K562 treated with DMSO at 1 percent for 48 hours (cell line): ENCODE data around the gene MNT. TPM values are rescaled to one million over a fixed set of nuclear protein-coding genes. Genes with fewer than 3 reads are reported as not detected.

Experiments
- total RNA-seq: library from RNA; unstranded; fragments of 300-600 nt; gene quantifications from 2 replicates; pipeline ENCODE4 v1.2.3, GENCODE V29; 2022; ENCODE audit warnings: low replicate concordance; ENCODE audit errors: extremely low read depth

Gene MNT, protein sequence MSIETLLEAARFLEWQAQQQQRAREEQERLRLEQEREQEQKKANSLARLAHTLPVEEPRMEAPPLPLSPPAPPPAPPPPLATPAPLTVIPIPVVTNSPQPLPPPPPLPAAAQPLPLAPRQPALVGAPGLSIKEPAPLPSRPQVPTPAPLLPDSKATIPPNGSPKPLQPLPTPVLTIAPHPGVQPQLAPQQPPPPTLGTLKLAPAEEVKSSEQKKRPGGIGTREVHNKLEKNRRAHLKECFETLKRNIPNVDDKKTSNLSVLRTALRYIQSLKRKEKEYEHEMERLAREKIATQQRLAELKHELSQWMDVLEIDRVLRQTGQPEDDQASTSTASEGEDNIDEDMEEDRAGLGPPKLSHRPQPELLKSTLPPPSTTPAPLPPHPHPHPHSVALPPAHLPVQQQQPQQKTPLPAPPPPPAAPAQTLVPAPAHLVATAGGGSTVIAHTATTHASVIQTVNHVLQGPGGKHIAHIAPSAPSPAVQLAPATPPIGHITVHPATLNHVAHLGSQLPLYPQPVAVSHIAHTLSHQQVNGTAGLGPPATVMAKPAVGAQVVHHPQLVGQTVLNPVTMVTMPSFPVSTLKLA
- not detected in 2 replicates for total RNA-seq

GRCh38 chr17:2400877-2401425 is at the start of gene MNT:
Gene MNT (minus strand): TSS chr17:2401060. CDS start chr17:2400712, 348 bp downstream.

DNA sequence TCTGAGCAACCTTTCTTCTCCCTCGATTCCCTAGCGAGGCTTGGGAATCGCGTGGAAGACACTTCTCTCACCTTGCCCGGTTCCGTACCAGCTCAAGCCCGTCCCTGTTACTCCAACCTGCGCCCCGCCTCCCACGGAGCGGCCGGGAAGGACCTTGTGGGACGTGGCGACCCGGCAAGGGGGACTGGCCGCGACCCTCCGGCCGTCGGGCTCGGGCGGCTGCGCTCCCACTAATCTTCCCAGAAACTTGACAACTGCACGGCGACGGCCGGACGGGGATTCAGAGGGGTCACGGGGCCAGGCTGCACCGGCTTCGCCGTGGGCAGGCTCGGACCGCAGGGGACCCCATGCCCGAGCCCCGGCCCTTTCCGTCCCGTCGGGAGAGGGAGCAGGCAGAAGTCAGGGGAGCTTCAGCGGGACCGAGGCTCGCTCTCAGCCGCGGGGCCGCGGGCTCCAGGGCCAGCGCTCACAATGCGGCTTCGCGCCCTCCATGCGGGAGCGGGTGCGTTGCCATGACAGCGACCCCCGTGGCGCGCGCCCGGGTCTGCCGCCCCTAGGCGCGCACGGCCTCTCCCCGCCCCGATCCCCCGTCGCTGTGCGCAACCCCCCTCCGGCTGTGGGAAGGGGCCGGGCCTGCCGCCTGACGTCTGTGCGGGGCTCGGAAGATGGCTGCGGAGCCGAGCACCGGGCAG is 63.9 kb downstream of the MNT start, which contains the start of gene SGSM2:
Gene SGSM2 (plus strand): TSS at position 650 of the 692 bp plus-strand sequence. CDS start 188 bp downstream, outside the sequence.

DNA sequence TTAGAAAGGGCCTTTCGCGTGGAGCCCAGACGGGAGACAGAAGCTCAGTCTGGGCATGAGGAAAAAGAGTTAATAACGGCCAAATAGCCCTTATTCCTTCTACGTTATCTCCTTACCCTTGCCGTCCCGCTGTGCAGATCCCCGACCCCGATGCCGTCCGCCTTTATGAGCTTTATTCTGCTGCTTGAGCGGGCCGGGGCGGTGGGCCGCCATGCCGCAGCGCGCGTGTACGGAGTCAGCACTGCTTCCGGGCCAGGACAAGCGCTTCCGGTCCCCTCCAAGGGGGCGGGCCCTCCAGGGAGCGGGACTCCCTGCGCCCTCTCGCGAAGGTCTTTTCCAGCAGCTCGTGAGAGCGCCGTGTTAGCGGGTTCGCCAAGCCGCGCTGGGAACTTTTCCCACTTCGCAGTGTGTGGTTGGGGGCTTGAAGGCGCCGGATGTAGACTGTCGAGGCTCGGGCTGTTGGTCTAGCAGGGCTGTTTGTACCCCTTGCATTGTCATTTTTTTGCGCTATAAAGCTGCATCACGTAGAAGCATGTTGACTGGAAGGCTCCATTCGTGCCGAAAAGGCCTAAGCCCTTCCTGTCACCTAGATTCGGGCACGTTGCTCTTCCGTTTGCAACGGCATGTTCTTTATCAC is 64.5 kb downstream of the MNT start, which contains the start of gene TSR1:
Gene TSR1 (minus strand): TSS at position 243 of the 637 bp plus-strand sequence. CDS start 30 bp downstream, at position 213.

Other genes starting within 250 kb of the MNT start
- not detected in 2 replicates for gene SMG6, start 97.3 kb downstream of the MNT start, total RNA-seq
- not detected in 2 replicates for gene SRR, start 97.1 kb downstream of the MNT start, total RNA-seq
- not detected in 2 replicates for gene TSR1, start 64.6 kb downstream of the MNT start, total RNA-seq
- gene SGSM2, start 63.6 kb downstream of the MNT start, total RNA-seq = not detected in 2 replicates
- gene METTL16, start 110.8 kb upstream of the MNT start, total RNA-seq = not detected in 2 replicates
- gene PAFAH1B1, start 192.6 kb upstream of the MNT start, total RNA-seq = not detected in 2 replicates